GM23338 (cell line): ENCODE measurements around the gene GNG7. TPM values are rescaled to one million over a fixed set of nuclear protein-coding genes. Genes with fewer than 3 reads are reported as not detected.

Source experiments
- ATAC-seq: fragments of 200-7000 bp; cut with Tn5 transposase; 3 replicates; pipeline ENCODE4 v1.9.1; 2020
- DNase-seq: peaks from one replicate; pipeline ENCODE4 v3.0.0-alpha.2; 2015; ENCODE audit warnings: low spot score
- H2AFZ ChIP-seq: fragments of 200-600 bp; sonication (generic); 2 replicates; pipeline ENCODE4 v1.8.0; 2016; ENCODE audit warnings: antibody characterized with exemption, mild to moderate bottlenecking, moderate library complexity
- H3F3A ChIP-seq: fragments of 200-600 bp; sonication (generic); replicated peaks from 2 replicates; pipeline ENCODE4 v1.8.0; 2017; ENCODE audit warnings: antibody characterized with exemption, mixed run types, low read depth
- H3K27ac ChIP-seq: fragments of 200-600 bp; sonication (generic); 2 replicates; pipeline ENCODE4 v1.6.1; 2016; ENCODE audit warnings: low read depth
- H3K27me3 ChIP-seq: fragments of 200-600 bp; sonication (generic); 2 replicates; pipeline ENCODE4 v1.8.0; 2016; ENCODE audit warnings: mild to moderate bottlenecking, mixed run types, moderate library complexity; ENCODE audit not compliant: insufficient read depth
- H3K36me3 ChIP-seq: fragments of 200-600 bp; sonication (generic); 2 replicates; pipeline ENCODE4 v1.8.0; 2016; ENCODE audit warnings: mild to moderate bottlenecking; ENCODE audit not compliant: insufficient read depth
- H3K4me1 ChIP-seq: fragments of 200-600 bp; sonication (generic); 2 replicates; pipeline ENCODE4 v1.8.0; 2016; ENCODE audit warnings: mild to moderate bottlenecking, moderate library complexity; ENCODE audit not compliant: insufficient read depth
- H3K4me2 ChIP-seq: fragments of 200-600 bp; sonication (generic); 2 replicates; pipeline ENCODE4 v1.7.1; 2017; ENCODE audit warnings: mixed run types
- H3K4me3 ChIP-seq: fragments of 200-600 bp; sonication (generic); 2 replicates; pipeline ENCODE4 v1.6.1; 2016; ENCODE audit warnings: mixed run types
- H3K79me2 ChIP-seq: fragments of 200-600 bp; sonication (generic); replicated peaks from 2 replicates; pipeline ENCODE4 v1.8.0; 2017; ENCODE audit warnings: mild to moderate bottlenecking; ENCODE audit not compliant: insufficient read depth
- H3K9me2 ChIP-seq: fragments of 200-600 bp; sonication (generic); 2 replicates; pipeline ENCODE4 v1.8.0; 2017; ENCODE audit not compliant: insufficient read depth
- H4K20me1 ChIP-seq: fragments of 200-600 bp; sonication (generic); replicated peaks from 2 replicates; pipeline ENCODE4 v1.8.0; 2017; ENCODE audit warnings: mild to moderate bottlenecking; ENCODE audit not compliant: insufficient read depth
- H3K27ac Mint-ChIP-seq: 2 replicates; pipeline ENCODE4 v1.8.0; 2020; ENCODE audit warnings: inconsistent platforms, mild to moderate bottlenecking, moderate library complexity, mixed read lengths
- H3K27me3 Mint-ChIP-seq: 3 replicates; pipeline ENCODE4 v1.8.0; 2022; ENCODE audit warnings: low read depth, mild to moderate bottlenecking, moderate library complexity, mixed read lengths, inconsistent platforms; ENCODE audit not compliant: insufficient read depth, poor library complexity
- H3K36me3 Mint-ChIP-seq: 3 replicates; pipeline ENCODE4 v1.8.0; 2021; ENCODE audit warnings: low read depth, mild to moderate bottlenecking, inconsistent platforms, moderate library complexity, mixed read lengths
- H3K4me1 Mint-ChIP-seq: 3 replicates; pipeline ENCODE4 v1.8.0; 2020; ENCODE audit warnings: mild to moderate bottlenecking, inconsistent platforms, mixed read lengths
- H3K4me3 Mint-ChIP-seq: 3 replicates; pipeline ENCODE4 v1.8.0; 2021; ENCODE audit warnings: moderate library complexity, mild to moderate bottlenecking, inconsistent platforms, mixed read lengths
- H3K9me3 Mint-ChIP-seq: 3 replicates; pipeline ENCODE4 v1.8.0; 2020; ENCODE audit warnings: moderate library complexity, mild to moderate bottlenecking, inconsistent platforms, mixed read lengths
- EZH2 ChIP-seq: fragments of 200-600 bp; sonication (generic); IDR thresholded peaks from one replicate; pipeline ENCODE4 v1.8.0; 2017; ENCODE audit warnings: antibody characterized with exemption, mild to moderate bottlenecking, low read depth; ENCODE audit not compliant: unreplicated experiment
- EZH2phosphoT487 ChIP-seq: fragments of 200-600 bp; sonication (generic); IDR thresholded peaks from one replicate; pipeline ENCODE4 v1.8.1; 2018; ENCODE audit warnings: antibody characterized with exemption; ENCODE audit not compliant: unreplicated experiment
- JUNB ChIP-seq: IDR thresholded peaks from one replicate; pipeline ENCODE4 v1.6.1; 2016; ENCODE audit warnings: antibody characterized with exemption; ENCODE audit not compliant: unreplicated experiment
- NANOG ChIP-seq: IDR thresholded peaks from 2 replicates; pipeline ENCODE4 v1.6.1; 2016; ENCODE audit warnings: antibody characterized with exemption, borderline replicate concordance
- STAT1 ChIP-seq: IDR thresholded peaks from one replicate; pipeline ENCODE4 v1.6.1; 2016; ENCODE audit warnings: antibody characterized with exemption; ENCODE audit not compliant: unreplicated experiment
- ZNF114 ChIP-seq: fragments of 250-450 bp; sonication (Bioruptor Pico); IDR thresholded peaks from 2 replicates; pipeline ENCODE4 v1.5.0; 2020; ENCODE audit warnings: mild to moderate bottlenecking, moderate library complexity
- polyA plus RNA-seq: library from polyadenylated mRNA; unstranded; fragments of >200 nt; fragmentation: Nextera tagmentation; extraction: Ambion mirVana; gene quantifications from 2 replicates; pipeline ENCODE4 v1.2.1, GENCODE V29; 2016
- total RNA-seq: library from RNA; depleted of rRNA; stranded (reverse); fragments of >200 nt; shearing (Covaris generic); gene quantifications from 2 replicates; pipeline ENCODE4 v1.2.3, GENCODE V29; 2014
- TF ChIP-seq, protein P1 (sequence below): fragments of 250-450 bp; sonication (Bioruptor Pico); IDR thresholded peaks from 2 replicates; pipeline ENCODE4 v1.5.0; 2020; ENCODE audit warnings: mild to moderate bottlenecking, moderate library complexity

GNG7 gene
- total and polyA plus RNA-seq, 2 experiments from 2014 or later = 5.1 to 5.4 TPM

DNA sequence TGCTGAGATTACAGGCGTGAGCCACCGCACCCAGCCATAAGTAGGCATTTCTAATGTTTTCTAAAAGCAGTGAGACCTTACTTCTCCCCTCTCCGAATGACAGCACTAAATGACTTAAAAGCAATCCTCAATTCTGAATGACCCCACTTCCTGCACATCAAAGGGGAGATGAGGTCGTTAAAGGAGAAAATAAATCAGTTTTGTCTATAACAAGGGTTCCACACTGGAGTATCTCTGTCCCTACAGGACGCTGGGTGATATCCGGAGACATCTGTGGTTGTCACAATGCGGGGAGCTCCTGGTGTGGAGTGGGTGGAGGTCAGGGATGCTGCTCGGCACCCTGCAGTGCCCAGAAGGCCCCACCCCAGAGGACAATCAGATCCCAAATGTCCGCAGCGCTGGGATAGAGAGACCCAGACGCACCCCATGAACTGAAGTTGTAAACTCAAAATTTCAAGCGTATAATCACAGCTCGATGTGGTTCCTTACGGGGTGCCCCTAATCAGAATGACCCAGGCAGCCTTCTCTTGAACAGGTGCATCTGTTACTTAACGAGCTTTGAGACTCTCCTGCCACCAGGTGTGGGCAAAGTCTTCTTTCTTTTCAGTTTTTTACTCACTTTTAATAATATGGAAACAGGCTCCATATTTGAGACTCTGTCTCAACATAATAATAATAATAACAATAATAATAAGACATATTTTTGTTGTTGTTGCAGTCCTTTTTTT lies 2.9 kb downstream of the GNG7 start:
- Histone ChIP-seq H3F3A (no peaks in the 10 kb centered on the region), H3K27me3 (peaks cover 27% of the 10 kb centered on the region), H3K4me1 (peaks cover 11% of the 10 kb centered on the region), H3K79me2 (no peaks in the 10 kb centered on the region), H3K27ac (no peak overlapping the region), H4K20me1 (peaks cover 3% of the 10 kb centered on the region; the same call in 1 of the 2 replicates), H2AFZ (no peak overlapping the region), H3K9me2 (peaks cover 6% of the 10 kb centered on the region; the same call in 1 of the 2 replicates), H3K36me3 (no peaks in the 10 kb centered on the region), H3K4me2 (no peak overlapping the region), H3K4me3 (no peak overlapping the region)
- DNase-seq (no peak), ATAC-seq (no peak)
- Mint-ChIP-seq H3K27ac (no peak overlapping the region), H3K9me3 (no peaks in the 10 kb centered on the region), H3K4me1 (peaks cover 9% of the 10 kb centered on the region), H3K36me3 (no peaks in the 10 kb centered on the region), H3K4me3 (no peak overlapping the region), H3K27me3 (peaks cover 34% of the 10 kb centered on the region)
- TF ChIP-seq EZH2 = no peak
- no peak for TF ChIP-seq JUNB
- TF ChIP-seq EZH2phosphoT487 = no peak

DNA sequence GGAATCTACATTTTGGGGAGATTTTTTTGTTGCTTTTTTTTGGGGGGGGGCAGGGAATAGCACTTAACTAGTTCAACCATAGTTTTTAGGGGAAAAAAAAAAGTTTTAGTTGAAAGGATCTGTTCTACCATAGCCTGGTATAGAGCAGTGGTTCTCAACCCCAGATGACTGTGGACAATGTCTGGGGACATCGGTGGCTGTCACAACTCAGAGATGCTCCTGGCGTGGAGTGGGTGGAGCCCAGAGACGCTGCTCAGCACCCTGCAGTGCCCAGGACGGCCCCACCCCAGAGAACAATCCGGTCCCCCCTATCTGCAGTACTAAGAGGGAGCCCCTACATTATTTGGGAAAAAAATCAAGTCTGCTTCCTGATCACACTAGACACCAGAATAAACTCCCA lies 8.3 kb downstream of the GNG7 start:
- Histone ChIP-seq H4K20me1 (peaks cover 3% of the 10 kb centered on the region; the same call in 1 of the 2 replicates), H3K36me3 (no peaks in the 10 kb centered on the region), H3K4me3 (no peak overlapping the region), H3K79me2 (no peaks in the 10 kb centered on the region), H3K27me3 (no peaks in the 10 kb centered on the region), H3K9me2 (no peaks in the 10 kb centered on the region), H3K4me1 (no peaks in the 10 kb centered on the region), H3K27ac (no peak overlapping the region), H3F3A (no peaks in the 10 kb centered on the region), H3K4me2 (no peak overlapping the region), H2AFZ (no peak overlapping the region)
- TF ChIP-seq ZNF114 (CRISPR knock-in tag) = no peak
- DNase-seq = no peak
- no peaks in the 10 kb centered on the region for H3K36me3 Mint-ChIP-seq
- peaks cover 19% of the 10 kb centered on the region for H3K27me3 Mint-ChIP-seq
- H3K4me1 Mint-ChIP-seq = no peaks in the 10 kb centered on the region
- no peaks in the 10 kb centered on the region for H3K9me3 Mint-ChIP-seq
- ATAC-seq = no peak
- H3K4me3 Mint-ChIP-seq = no peak overlapping the region
- H3K27ac Mint-ChIP-seq = no peak overlapping the region

DNA sequence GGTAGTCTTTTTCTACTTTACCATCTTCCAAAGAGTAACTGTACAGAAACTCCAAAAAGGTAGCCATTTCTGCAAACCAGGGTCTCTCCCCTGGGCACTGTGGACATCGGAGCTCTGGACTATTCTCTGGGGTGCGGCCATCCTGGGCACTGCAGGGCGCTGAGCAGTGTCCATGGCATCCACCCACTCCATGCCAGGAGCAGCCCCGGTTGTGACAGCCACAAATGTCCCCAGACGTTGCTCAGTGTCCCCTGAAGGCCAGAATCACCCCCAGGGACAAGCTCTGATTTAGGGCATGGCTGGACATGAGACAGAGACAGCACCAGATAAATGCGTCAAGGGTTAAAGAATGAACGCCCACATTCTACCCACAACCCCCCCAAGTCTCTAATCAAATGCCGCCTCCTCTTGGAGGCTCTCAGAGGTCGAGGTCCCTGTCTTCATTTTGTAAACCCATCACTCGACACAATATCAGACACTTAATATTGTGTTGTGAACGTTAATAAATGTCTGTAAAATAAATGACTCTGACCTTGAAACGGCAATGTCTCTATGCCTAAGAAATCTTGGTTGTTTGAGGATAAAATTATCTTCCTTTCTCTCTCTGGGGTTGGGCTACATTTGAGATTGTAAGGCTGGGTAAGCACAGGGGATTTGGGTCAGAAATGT lies 8.9 kb downstream of the GNG7 start:
- H4K20me1 ChIP-seq = peaks cover 3% of the 10 kb centered on the region; the same call in 1 of the 2 replicates
- no peaks in the 10 kb centered on the region for H3K4me1 Mint-ChIP-seq
- no peaks in the 10 kb centered on the region for H3K4me1 ChIP-seq
- no peaks in the 10 kb centered on the region for H3K27me3 ChIP-seq
- no peaks in the 10 kb centered on the region for H3K79me2 ChIP-seq
- no peaks in the 10 kb centered on the region for H3F3A ChIP-seq
- no peak overlapping the region for H3K27ac ChIP-seq
- no peak overlapping the region for H3K4me3 ChIP-seq
- H3K4me2 ChIP-seq = no peak overlapping the region
- H3K9me2 ChIP-seq = no peaks in the 10 kb centered on the region
- H3K4me3 Mint-ChIP-seq = no peak overlapping the region
- H3K27me3 Mint-ChIP-seq = peaks cover 19% of the 10 kb centered on the region
- no peaks in the 10 kb centered on the region for H3K36me3 Mint-ChIP-seq
- ATAC-seq (no peak), DNase-seq (no peak)
- H3K27ac Mint-ChIP-seq = no peak overlapping the region
- H3K9me3 Mint-ChIP-seq = no peaks in the 10 kb centered on the region
- no peaks in the 10 kb centered on the region for H3K36me3 ChIP-seq
- H2AFZ ChIP-seq = no peak overlapping the region
- TF ChIP-seq NANOG (no peak), STAT1 (no peak), ZNF114 (CRISPR knock-in tag) (no peak)
- TF ChIP-seq, protein P1, sequence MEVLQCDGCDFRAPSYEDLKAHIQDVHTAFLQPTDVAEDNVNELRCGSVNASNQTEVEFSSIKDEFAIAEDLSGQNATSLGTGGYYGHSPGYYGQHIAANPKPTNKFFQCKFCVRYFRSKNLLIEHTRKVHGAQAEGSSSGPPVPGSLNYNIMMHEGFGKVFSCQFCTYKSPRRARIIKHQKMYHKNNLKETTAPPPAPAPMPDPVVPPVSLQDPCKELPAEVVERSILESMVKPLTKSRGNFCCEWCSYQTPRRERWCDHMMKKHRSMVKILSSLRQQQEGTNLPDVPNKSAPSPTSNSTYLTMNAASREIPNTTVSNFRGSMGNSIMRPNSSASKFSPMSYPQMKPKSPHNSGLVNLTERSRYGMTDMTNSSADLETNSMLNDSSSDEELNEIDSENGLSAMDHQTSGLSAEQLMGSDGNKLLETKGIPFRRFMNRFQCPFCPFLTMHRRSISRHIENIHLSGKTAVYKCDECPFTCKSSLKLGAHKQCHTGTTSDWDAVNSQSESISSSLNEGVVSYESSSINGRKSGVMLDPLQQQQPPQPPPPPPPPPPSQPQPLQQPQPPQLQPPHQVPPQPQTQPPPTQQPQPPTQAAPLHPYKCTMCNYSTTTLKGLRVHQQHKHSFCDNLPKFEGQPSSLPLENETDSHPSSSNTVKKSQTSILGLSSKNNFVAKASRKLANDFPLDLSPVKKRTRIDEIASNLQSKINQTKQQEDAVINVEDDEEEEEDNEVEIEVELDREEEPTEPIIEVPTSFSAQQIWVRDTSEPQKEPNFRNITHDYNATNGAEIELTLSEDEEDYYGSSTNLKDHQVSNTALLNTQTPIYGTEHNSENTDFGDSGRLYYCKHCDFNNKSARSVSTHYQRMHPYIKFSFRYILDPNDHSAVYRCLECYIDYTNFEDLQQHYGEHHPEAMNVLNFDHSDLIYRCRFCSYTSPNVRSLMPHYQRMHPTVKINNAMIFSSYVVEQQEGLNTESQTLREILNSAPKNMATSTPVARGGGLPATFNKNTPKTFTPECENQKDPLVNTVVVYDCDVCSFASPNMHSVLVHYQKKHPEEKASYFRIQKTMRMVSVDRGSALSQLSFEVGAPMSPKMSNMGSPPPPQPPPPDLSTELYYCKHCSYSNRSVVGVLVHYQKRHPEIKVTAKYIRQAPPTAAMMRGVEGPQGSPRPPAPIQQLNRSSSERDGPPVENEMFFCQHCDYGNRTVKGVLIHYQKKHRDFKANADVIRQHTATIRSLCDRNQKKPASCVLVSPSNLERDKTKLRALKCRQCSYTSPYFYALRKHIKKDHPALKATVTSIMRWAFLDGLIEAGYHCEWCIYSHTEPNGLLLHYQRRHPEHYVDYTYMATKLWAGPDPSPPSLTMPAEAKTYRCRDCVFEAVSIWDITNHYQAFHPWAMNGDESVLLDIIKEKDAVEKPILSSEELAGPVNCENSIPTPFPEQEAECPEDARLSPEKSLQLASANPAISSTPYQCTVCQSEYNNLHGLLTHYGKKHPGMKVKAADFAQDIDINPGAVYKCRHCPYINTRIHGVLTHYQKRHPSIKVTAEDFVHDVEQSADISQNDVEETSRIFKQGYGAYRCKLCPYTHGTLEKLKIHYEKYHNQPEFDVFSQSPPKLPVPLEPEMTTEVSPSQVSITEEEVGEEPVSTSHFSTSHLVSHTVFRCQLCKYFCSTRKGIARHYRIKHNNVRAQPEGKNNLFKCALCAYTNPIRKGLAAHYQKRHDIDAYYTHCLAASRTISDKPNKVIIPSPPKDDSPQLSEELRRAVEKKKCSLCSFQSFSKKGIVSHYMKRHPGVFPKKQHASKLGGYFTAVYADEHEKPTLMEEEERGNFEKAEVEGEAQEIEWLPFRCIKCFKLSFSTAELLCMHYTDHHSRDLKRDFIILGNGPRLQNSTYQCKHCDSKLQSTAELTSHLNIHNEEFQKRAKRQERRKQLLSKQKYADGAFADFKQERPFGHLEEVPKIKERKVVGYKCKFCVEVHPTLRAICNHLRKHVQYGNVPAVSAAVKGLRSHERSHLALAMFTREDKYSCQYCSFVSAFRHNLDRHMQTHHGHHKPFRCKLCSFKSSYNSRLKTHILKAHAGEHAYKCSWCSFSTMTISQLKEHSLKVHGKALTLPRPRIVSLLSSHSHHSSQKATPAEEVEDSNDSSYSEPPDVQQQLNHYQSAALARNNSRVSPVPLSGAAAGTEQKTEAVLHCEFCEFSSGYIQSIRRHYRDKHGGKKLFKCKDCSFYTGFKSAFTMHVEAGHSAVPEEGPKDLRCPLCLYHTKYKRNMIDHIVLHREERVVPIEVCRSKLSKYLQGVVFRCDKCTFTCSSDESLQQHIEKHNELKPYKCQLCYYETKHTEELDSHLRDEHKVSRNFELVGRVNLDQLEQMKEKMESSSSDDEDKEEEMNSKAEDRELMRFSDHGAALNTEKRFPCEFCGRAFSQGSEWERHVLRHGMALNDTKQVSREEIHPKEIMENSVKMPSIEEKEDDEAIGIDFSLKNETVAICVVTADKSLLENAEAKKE (CRISPR knock-in tag) = no peak
